Astrocyte (in vitro differentiated cells and primary cell): ENCODE results near the gene KCNE1. TPM values are rescaled to one million over a fixed set of nuclear protein-coding genes. Genes with fewer than 3 reads are reported as not detected.

Experiments
- DNase-seq: peaks from one replicate; pipeline ENCODE4 v3.0.0-alpha.2; 2010; ENCODE audit warnings: low read depth
- FAIRE-seq: peaks from 2 replicates; lab custom pipeline; 2011; peaks lifted over from hg19 to GRCh38; lab: Jason Lieb, UNC
- H2AFZ ChIP-seq: 2 replicates; pipeline ENCODE4 v1.6.0; 2012; ENCODE audit warnings: low read depth, low read length, inconsistent platforms
- H3K27ac ChIP-seq: 2 replicates; pipeline ENCODE4 v1.5.1; 2011; ENCODE audit warnings: low read depth, low read length, inconsistent platforms
- H3K27me3 ChIP-seq: 2 replicates; pipeline ENCODE4 v1.6.0; 2011; ENCODE audit warnings: low read length, inconsistent platforms; ENCODE audit not compliant: insufficient read depth
- H3K36me3 ChIP-seq: 2 replicates; pipeline ENCODE4 v1.5.1; 2011; ENCODE audit warnings: low read length, inconsistent platforms; ENCODE audit not compliant: insufficient read depth
- H3K4me1 ChIP-seq: 2 replicates; pipeline ENCODE4 v1.5.1; 2011; ENCODE audit warnings: low read length, inconsistent platforms; ENCODE audit not compliant: insufficient read depth
- H3K4me2 ChIP-seq: 2 replicates; pipeline ENCODE4 v1.6.0; 2012; ENCODE audit warnings: low read length, inconsistent platforms
- H3K4me3 ChIP-seq: 2 replicates; pipeline ENCODE4 v1.5.1; 2011; ENCODE audit warnings: low read depth, mild to moderate bottlenecking, low read length, inconsistent platforms; ENCODE audit not compliant: insufficient read depth
- H3K79me2 ChIP-seq: 2 replicates; pipeline ENCODE4 v1.6.0; 2012; ENCODE audit warnings: mild to moderate bottlenecking, low read length, inconsistent platforms; ENCODE audit not compliant: insufficient read depth
- H3K9ac ChIP-seq: 2 replicates; pipeline ENCODE4 v1.6.0; 2012; ENCODE audit warnings: mild to moderate bottlenecking, low read length, inconsistent platforms
- H3K9me3 ChIP-seq: 2 replicates; pipeline ENCODE4 v1.5.1; 2012; ENCODE audit warnings: low read depth, mild to moderate bottlenecking, low read length, inconsistent platforms; ENCODE audit not compliant: insufficient read depth
- H4K20me1 ChIP-seq: 2 replicates; pipeline ENCODE4 v1.6.0; 2012; ENCODE audit warnings: low read length, inconsistent platforms; ENCODE audit not compliant: insufficient read depth
- H3K27ac Mint-ChIP-seq: one replicate; pipeline ENCODE4 v1.8.0; 2021; ENCODE audit warnings: mild to moderate bottlenecking, mixed read lengths; ENCODE audit not compliant: unreplicated experiment
- H3K27me3 Mint-ChIP-seq: one replicate; pipeline ENCODE4 v1.8.0; 2021; ENCODE audit warnings: low read depth, mixed read lengths; ENCODE audit not compliant: unreplicated experiment
- H3K36me3 Mint-ChIP-seq: one replicate; pipeline ENCODE4 v1.8.0; 2021; ENCODE audit warnings: low read depth, mixed read lengths; ENCODE audit not compliant: unreplicated experiment
- H3K4me1 Mint-ChIP-seq: one replicate; pipeline ENCODE4 v1.8.0; 2021; ENCODE audit warnings: low read depth, mixed read lengths; ENCODE audit not compliant: unreplicated experiment
- H3K4me3 Mint-ChIP-seq: one replicate; pipeline ENCODE4 v1.8.0; 2021; ENCODE audit warnings: mild to moderate bottlenecking, moderate library complexity, mixed read lengths; ENCODE audit not compliant: unreplicated experiment
- H3K9me3 Mint-ChIP-seq: one replicate; pipeline ENCODE4 v1.8.0; 2021; ENCODE audit warnings: mild to moderate bottlenecking, mixed read lengths; ENCODE audit not compliant: unreplicated experiment
- EZH2 ChIP-seq: IDR thresholded peaks from 2 replicates; pipeline ENCODE4 v1.6.1; 2012; ENCODE audit warnings: mild to moderate bottlenecking, low read length, inconsistent platforms; ENCODE audit not compliant: insufficient read depth
- total RNA-seq: library from RNA; stranded (reverse); gene quantifications from 2 replicates; pipeline ENCODE4 v1.2.1, GENCODE V29; 2021
- TF ChIP-seq, protein P1 (sequence below): IDR thresholded peaks from 2 replicates; pipeline ENCODE4 v1.5.1; 2011; ENCODE audit warnings: low read depth, mild to moderate bottlenecking, inconsistent platforms, low read length, moderate library complexity; ENCODE audit not compliant: insufficient read depth

The KCNE1 gene
- total RNA-seq, 1 donor from 2014 or later = 0.73 TPM

DNA sequence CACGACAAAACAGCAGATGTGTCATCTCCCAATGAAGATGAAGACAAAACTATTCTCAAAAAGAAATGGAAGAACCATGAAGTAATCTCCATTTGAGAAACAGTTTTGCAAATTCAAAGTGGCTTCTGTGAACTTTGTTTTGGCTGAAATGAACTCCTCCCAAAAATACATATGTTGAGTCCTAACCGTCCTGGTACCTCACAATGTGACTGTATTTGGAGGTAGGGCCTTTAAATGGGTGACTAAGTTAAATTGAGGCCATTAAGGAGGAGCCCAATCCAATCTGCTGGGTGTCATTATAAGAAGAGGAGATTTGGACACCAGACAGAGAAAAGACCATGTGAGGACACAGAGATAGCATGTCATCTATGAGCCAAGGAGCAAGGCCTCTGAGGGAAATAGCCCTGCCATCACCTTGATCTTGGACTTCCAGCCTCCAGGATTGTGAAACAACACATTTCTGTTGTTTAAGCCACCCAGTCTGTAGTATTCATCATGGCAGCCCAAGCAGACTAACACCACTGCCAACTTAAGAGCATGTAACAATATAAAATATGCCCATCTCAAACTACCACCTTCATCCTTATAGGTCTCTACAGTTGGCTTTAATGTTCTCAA is 38.3 kb upstream of the KCNE1 start:
- Mint-ChIP-seq H3K27ac (no peak overlapping the region), H3K4me1 (peaks cover 46% of the 10 kb centered on the region), H3K27me3 (no peaks in the 10 kb centered on the region)

DNA sequence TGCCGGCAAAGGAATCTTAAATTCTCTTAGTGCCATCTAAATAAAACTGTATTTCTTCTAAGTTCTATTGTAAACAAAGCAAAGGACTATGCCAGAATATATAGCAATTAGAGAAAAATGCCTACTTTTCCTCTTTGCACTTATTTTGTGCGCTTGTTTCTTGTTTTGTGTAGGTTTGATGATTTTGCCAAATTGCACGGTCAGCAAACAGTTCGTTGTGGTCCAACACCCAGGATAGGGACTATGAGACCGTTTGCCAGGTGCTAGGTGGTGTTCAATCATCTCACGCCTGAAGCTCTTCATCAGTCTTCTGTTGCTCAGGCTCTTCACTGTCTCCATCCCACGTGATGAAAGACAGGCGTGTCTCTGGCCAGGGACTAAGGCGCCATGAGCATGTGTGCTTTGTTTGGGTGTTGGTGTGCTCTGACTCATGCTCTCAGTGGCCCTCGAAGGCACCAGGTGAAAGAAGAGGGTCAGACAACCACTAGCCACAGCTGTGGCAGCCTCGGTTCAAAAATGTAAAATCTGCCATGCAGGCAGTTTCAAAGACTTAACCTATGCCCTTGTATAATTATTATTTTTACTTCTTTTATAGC is 36.9 kb upstream of the KCNE1 start:
- no peak overlapping the region for H3K4me3 ChIP-seq
- H3K9me3 Mint-ChIP-seq = no peaks in the 10 kb centered on the region

More for the DNA sequence above, 38.3 kb upstream of the KCNE1 start:
- Histone ChIP-seq H3K36me3 (no peaks in the 10 kb centered on the region), H3K4me2 (no peak overlapping the region), H3K79me2 (no peaks in the 10 kb centered on the region), H4K20me1 (no peaks in the 10 kb centered on the region), H3K4me3 (no peak overlapping the region), H3K27ac (no peak overlapping the region), H3K4me1 (peaks cover 32% of the 10 kb centered on the region), H3K27me3 (no peaks in the 10 kb centered on the region), H2AFZ (no peak overlapping the region), H3K9me3 (peaks cover 3% of the 10 kb centered on the region), H3K9ac (no peak overlapping the region)
- peaks cover 2% of the 10 kb centered on the region for H3K36me3 Mint-ChIP-seq
- FAIRE-seq (no peak), DNase-seq (no peak)
- no peaks in the 10 kb centered on the region for H3K9me3 Mint-ChIP-seq
- no peak for TF ChIP-seq EZH2
- TF ChIP-seq, protein P1, sequence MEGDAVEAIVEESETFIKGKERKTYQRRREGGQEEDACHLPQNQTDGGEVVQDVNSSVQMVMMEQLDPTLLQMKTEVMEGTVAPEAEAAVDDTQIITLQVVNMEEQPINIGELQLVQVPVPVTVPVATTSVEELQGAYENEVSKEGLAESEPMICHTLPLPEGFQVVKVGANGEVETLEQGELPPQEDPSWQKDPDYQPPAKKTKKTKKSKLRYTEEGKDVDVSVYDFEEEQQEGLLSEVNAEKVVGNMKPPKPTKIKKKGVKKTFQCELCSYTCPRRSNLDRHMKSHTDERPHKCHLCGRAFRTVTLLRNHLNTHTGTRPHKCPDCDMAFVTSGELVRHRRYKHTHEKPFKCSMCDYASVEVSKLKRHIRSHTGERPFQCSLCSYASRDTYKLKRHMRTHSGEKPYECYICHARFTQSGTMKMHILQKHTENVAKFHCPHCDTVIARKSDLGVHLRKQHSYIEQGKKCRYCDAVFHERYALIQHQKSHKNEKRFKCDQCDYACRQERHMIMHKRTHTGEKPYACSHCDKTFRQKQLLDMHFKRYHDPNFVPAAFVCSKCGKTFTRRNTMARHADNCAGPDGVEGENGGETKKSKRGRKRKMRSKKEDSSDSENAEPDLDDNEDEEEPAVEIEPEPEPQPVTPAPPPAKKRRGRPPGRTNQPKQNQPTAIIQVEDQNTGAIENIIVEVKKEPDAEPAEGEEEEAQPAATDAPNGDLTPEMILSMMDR = no peak
- H3K4me3 Mint-ChIP-seq = no peak overlapping the region

More for the DNA sequence above, 36.9 kb upstream of the KCNE1 start:
- Histone ChIP-seq H2AFZ (no peak overlapping the region), H3K36me3 (no peaks in the 10 kb centered on the region), H3K9me3 (no peaks in the 10 kb centered on the region), H3K27me3 (no peaks in the 10 kb centered on the region), H3K79me2 (no peaks in the 10 kb centered on the region), H3K4me2 (no peak overlapping the region), H3K27ac (no peak overlapping the region), H3K9ac (no peak overlapping the region), H3K4me1 (peaks cover 39% of the 10 kb centered on the region), H4K20me1 (no peaks in the 10 kb centered on the region)
- H3K36me3 Mint-ChIP-seq = no peaks in the 10 kb centered on the region
- no peaks in the 10 kb centered on the region for H3K27me3 Mint-ChIP-seq
- peaks cover 52% of the 10 kb centered on the region for H3K4me1 Mint-ChIP-seq
- FAIRE-seq = no peak
- DNase-seq = no peak
- no peak for TF ChIP-seq EZH2
- TF ChIP-seq, protein P1 = no peak
- no peak overlapping the region for H3K4me3 Mint-ChIP-seq
- H3K27ac Mint-ChIP-seq = peak overlapping the region; percentile 20
